Thyroid gland (tissue), 4 donors: ENCODE data around the gene BAHCC1. TPM values are rescaled to one million over a fixed set of nuclear protein-coding genes. Genes with fewer than 3 reads are reported as not detected.

Experiments used
- DNase-seq, 2 donors: peaks; one replicate each; pipeline ENCODE4 v3.0.0-alpha.2; 2019
- H3K27ac ChIP-seq, 3 donors: fragments of 200-600 bp; sonication (generic); 1 replicate in 2 of 3; 2 replicates in 1 of 3; pipeline ENCODE4 v1.5.1; 2016 to 2019; ENCODE audit warnings: mild to moderate bottlenecking in 1 of 3, moderate library complexity in 1 of 3
- H3K27me3 ChIP-seq: fragments of 200-600 bp; sonication (generic); one replicate; pipeline ENCODE4 v1.5.1; 2019
- H3K36me3 ChIP-seq, 2 donors: fragments of 200-600 bp; sonication (generic); one replicate each; pipeline ENCODE4 v1.5.1; 2016 to 2019
- H3K4me1 ChIP-seq, 2 donors: fragments of 200-600 bp; sonication (generic); one replicate each; pipeline ENCODE4 v1.5.1; 2017 to 2019
- H3K4me3 ChIP-seq, 3 donors: fragments of 200-600 bp; sonication (generic); replicated peaks in 1 of 3; 1 replicate in 2 of 3; 2 replicates in 1 of 3; pipeline ENCODE4 v1.5.1; 2016; ENCODE audit warnings: mild to moderate bottlenecking in 1 of 3
- H3K9me3 ChIP-seq: fragments of 200-600 bp; sonication (generic); one replicate; pipeline ENCODE4 v1.5.1; 2017
- CTCF ChIP-seq, 6 experiments: fragments of 200-600 bp in 3 of 6; fragments of 450-650 bp in 3 of 6; sonication (generic) in 3 of 6; IDR thresholded peaks; one replicate each; pipeline ENCODE4 v1.5.1; 2016 to 2019; ENCODE audit warnings: antibody characterized with exemption in 6 of 6, mild to moderate bottlenecking in 2 of 6, inconsistent platforms in 1 of 6, moderate library complexity in 1 of 6
- POLR2A ChIP-seq, 2 donors: fragments of 450-650 bp; IDR thresholded peaks; one replicate each; pipeline ENCODE4 v1.6.1; 2017; ENCODE audit warnings: antibody characterized with exemption in 2 of 2, mild to moderate bottlenecking in 2 of 2, moderate library complexity in 1 of 2
- WGBS, 2 donors: methylation state at CpG; one replicate each; pipeline ENCODE4 v1.1.5; 2017; 5-methylcytosine and 5-hydroxymethylcytosine counted together
- intact Hi-C: fragments of 100-400 bp; cut with DNase I; formaldehyde crosslinking; loops from one replicate; pipeline ENCODE4 v1.15.1; 2023
- total RNA-seq, 4 donors: library from RNA; depleted of rRNA; stranded (reverse); fragments of >200 nt; gene quantifications; one replicate each; pipeline ENCODE4 v1.2.3, GENCODE V29; 2016

Gene BAHCC1
- total RNA-seq, 4 donors from 2014 or later, result 13.7 to 33.7 (median 23.9) TPM

- peaks cover 20 to 33% of the 10 kb centered on the region in 2 donors for H3K4me1 ChIP-seq
- intact Hi-C loops, result no loop called here
- H3K27ac ChIP-seq, result no peak overlapping the region
- DNase-seq, result no peak
- H3K9me3 ChIP-seq, result no peaks in the 10 kb centered on the region
- no peak for TF ChIP-seq CTCF (IDR thresholded peaks at IDR 0.05)
- no peak for TF ChIP-seq POLR2A (IDR thresholded peaks at IDR 0.05)
- no peak overlapping the region for H3K4me3 ChIP-seq
- no peaks in the 10 kb centered on the region for H3K36me3 ChIP-seq
- H3K27me3 ChIP-seq, result no peaks in the 10 kb centered on the region
- WGBS, 2 donors, result 93 to 96% methylated on average over 4 to 7 of the region's 7 CpGs
Measured at GRCh38 chr17:81384929-81385319, 10.3 kb upstream of the BAHCC1 start.

GRCh38 chr17:81385320-81386111 lies 9.7 kb upstream of the BAHCC1 start:
- peak overlapping the region in 1 of 3 donors; percentile 96 for H3K27ac ChIP-seq
- no peaks in the 10 kb centered on the region for H3K9me3 ChIP-seq
- DNase-seq, result no peak
- no peaks in the 10 kb centered on the region for H3K36me3 ChIP-seq
- no peaks in the 10 kb centered on the region for H3K27me3 ChIP-seq
- no peak for TF ChIP-seq POLR2A (IDR thresholded peaks at IDR 0.05)
- TF ChIP-seq CTCF (IDR thresholded peaks at IDR 0.05), result no peak
- 92 to 93% methylated on average over 13 to 24 of the region's 24 CpGs for WGBS, 2 donors
- no peak overlapping the region for H3K4me3 ChIP-seq
- intact Hi-C loops, result no loop called here
- H3K4me1 ChIP-seq, result peaks cover 22 to 39% of the 10 kb centered on the region in 2 donors

GRCh38 chr17:81386141-81386645 lies 9.1 kb upstream of the BAHCC1 start:
- intact Hi-C loops, result no loop called here
- peak overlapping the region in 2 of 3 donors; percentile 68 to 70 for H3K4me3 ChIP-seq
- DNase-seq, result peak in 1 of 2 donors; percentile 46
- H3K4me1 ChIP-seq, result peaks cover 28 to 46% of the 10 kb centered on the region in 2 donors
- peak overlapping the region; percentile 90 to 99 (median 96) for H3K27ac ChIP-seq
- no peak for TF ChIP-seq CTCF (IDR thresholded peaks at IDR 0.05)
- TF ChIP-seq POLR2A (IDR thresholded peaks at IDR 0.05), result no peak
- no peaks in the 10 kb centered on the region for H3K27me3 ChIP-seq
- H3K9me3 ChIP-seq, result no peaks in the 10 kb centered on the region
- WGBS, 2 donors, result 40 to 55% methylated on average over 4 to 10 of the region's 15 CpGs
- no peaks in the 10 kb centered on the region for H3K36me3 ChIP-seq

- no peaks in the 10 kb centered on the region for H3K27me3 ChIP-seq
- no peaks in the 10 kb centered on the region for H3K36me3 ChIP-seq
- no peaks in the 10 kb centered on the region for H3K9me3 ChIP-seq
- peak; percentile 55 to 62 for DNase-seq
- H3K27ac ChIP-seq, result peak overlapping the region; percentile 90 to 99 (median 96)
- TF ChIP-seq CTCF (IDR thresholded peaks at IDR 0.05), result peak in 1 of 6 experiments; percentile 8
- TF ChIP-seq POLR2A (IDR thresholded peaks at IDR 0.05), result no peak
- H3K4me1 ChIP-seq, result peaks cover 32 to 51% of the 10 kb centered on the region in 2 donors
- 0% methylated on average over 32 of the region's 60 CpGs; no CpG with 5 or more reads in 1 of the 2 donors for WGBS, 2 donors
- H3K4me3 ChIP-seq, result peak overlapping the region; percentile 54 to 70 (median 68)
- intact Hi-C loops, result no loop called here
Measured at GRCh38 chr17:81386646-81387099, 8.6 kb upstream of the BAHCC1 start.
